DMS114 treated with DMSO at 0.1 percent for 48 hours (cell line): ENCODE results near the gene DOCK7.
"Not testable (repeated sequence)": the region's sequence is repeated elsewhere in the genome, so short reads cannot be mapped to it uniquely, and the experiment has no call there.

ENCODE experiments used
- DNase-seq: peaks from one replicate; lab custom pipeline; 2025; ENCODE audit not compliant: unreplicated experiment; lab: John Stamatoyannopoulos, UW

Gene DOCK7

DNA sequence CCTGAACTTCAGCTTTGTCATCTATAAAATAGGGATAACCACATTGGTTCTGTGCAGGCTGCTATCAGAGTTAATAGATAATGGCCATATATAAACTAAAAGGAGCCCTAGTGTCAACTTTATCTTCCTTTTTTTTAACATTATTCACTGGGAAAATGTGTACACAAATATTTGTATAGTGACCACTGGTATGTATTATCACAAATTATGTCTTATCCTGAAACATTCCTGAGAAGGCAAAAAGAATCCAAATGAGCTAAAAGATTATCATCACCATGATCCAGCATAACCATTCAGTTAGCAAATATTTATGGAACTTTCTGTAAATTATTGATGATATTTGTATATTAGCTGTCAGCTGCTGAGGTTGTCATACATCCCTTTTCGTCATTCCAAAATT is 74.3 kb downstream of the DOCK7 start:
- DNase-seq: no peak

GRCh38 chr1:62613325-62613727 is 74.9 kb downstream of the DOCK7 start:
- no peak for DNase-seq

DNA sequence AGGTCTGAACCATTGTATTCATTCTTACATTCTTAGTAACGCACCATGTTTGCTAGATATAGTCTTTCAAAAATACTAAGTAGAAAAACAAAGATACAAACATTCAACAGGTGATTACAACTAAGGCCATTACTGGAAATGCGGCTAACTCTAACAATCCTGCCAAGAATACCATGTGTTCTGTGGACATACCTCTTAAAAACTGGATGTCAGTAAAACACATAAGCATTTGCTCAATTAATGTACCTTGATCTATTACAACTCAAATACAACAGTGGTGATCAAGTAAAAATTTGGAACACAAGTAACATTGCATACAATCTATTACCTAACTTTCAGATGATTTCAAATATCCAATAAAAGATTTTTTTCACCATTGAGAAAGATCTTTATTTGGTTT is 75.4 kb downstream of the DOCK7 start:
- no peak for DNase-seq

- DNase-seq: not testable (repeated sequence)
These were observed 77.6 kb downstream of the DOCK7 start for GRCh38 chr1:62610588-62610987.

DNA sequence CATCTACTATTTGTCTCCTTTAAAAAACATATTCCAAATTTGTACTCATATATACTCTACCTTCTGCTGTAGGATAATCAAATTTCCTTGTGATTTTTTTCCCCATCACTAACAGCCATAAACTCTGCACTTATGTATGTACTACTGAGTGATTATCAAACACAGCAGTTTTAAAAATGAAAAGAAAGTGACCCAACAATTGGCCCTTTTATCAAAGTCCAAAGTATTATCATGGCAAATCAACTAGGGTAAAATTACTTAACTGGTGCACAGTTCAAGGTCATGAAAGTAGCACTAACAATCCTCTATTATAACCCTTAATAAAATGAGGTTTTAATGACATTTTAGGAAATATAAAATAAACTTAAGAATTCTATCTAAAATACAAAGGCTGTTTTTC is 79.3 kb downstream of the DOCK7 start:
- DNase-seq: no peak

GRCh38 chr1:62601457-62601856 is 86.7 kb downstream of the DOCK7 start:
- no peak for DNase-seq

DNA sequence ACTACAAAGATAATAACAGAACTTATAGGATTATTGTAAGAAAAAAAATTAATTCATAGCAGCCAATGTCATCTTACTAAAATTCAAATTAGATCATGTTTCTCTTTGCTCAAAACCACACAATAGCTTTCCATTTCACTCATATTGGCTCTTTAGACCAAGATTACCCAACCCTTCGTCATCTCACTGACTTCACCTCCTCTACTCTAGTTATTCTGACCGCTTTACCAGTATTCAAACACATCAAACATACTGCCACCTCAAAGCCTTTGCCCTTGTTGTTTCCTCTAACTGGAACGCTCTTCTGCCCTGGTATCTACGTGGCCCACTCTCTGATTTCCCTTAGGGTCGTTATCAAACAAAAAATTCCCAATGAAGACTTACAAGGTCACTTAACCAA is 89.1 kb downstream of the DOCK7 start:
- DNase-seq: no peak

DNA sequence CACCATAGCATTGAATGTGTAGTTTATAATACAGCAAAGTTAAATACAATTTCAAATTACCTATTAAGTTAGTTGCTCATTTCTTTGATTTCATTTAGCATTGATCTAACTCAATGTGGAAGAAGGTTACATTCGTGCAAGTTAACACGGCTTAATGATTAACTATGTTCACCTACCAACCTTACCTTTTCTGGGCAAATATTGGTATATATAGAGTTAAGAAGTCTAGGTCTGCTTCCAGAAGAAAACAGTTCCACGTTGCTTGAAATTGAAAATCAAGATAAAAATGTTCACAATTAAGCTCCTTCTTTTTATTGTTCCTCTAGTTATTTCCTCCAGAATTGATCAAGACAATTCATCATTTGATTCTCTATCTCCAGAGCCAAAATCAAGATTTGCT is 90.9 kb downstream of the DOCK7 start, which contains the start of gene ANGPTL3:
Gene ANGPTL3 (plus strand): TSS at position 240 of the 400 bp plus-strand sequence. CDS start 47 bp downstream, at position 287.
- DNase-seq: no peak

GRCh38 chr1:62595647-62596046 is 92.5 kb downstream of the DOCK7 start:
- no peak for DNase-seq

DNA sequence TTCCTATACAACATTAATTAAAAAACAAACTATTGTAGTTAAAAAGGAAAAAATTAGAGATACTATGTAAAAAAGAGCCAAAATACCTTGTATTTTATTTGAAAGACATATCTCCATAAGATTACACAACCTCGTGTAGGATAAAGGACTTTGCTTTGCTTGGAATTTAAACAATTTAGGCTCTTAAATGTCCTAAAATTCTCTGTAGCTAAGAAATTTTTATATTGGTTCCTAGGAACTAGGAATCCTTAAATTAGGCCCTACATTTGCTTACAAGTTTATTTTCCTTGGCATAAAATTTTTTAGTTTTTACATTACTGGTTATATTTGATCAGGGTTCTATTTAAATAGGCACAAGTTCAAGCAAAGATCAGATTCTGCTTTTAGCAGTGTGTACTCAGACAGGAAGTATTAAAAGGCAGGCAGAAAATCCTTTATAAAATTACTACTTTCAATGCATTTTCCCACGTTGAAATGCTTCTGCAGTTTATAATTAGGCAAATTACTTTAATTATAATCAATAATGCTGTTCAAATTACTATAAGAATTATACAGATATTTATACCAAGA is 94.3 kb downstream of the DOCK7 start:
- no peak for DNase-seq

DNA sequence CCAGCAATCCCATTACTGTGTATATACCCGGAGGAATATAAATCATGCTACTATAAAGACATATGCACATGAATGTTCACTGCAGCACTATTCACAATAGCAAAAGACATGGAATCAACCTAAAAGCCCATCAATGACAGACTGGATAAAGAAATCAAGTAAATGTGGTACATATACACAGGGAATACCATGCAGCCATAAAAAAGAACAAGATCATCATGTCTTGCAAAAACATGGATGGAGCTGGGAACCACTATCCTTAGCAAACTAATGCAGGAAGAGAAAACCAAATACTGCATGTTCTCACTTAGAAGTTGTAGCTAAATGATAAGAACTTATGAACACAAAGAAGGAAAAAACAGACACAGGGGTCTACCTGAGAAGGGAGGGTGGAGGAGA is 97.2 kb downstream of the DOCK7 start:
- DNase-seq: no peak

DNA sequence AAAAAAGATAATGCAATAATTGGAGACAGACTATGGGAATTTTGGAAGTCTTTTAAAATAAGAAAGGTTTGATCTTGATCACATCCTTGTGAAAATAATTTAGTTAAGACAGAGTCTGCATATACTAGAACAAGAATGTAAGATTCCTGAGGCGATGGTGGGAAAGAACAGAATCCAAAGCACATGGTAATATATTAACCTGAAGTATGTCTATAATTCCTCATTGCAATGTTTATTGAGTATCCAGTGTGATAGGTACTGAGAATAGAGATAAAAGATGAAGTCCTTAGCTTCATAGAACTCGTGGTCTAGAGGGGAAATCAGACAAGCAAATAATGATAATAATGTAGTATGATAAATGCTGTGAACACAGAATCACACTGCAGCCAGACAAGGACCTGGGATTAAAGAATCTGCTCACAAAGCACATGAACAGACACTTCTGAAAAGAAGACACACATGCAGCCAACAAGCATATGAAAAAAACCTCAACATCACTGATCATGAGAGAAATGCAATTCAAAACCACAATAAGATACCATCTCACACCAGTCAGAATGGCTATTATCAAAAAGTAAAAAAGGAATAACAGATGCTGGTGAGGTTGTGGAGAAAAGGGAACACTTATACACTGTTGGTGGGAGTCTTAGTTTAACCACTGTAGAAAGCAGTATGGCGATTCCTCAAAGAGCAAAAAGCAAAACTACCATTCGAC is 97.8 kb downstream of the DOCK7 start:
- DNase-seq: no peak

DNA sequence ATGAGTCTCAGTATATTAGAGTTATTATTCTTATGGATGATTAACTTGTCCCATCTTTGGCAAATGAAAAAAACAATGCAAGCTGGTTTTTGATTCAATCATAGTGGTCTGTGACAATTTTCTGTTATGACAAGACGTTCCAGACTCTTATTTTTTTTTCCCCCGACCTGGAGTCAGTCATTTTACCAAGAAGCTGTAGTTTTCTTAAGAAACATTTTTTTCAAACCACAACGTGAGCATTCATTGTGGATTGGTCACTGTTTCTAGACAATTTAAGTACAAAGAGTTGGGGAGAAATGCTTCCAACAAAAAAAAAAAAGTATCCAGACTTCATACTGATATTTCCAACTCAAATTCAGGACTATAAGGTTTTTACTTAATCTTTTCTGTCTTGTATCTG is 98.9 kb downstream of the DOCK7 start:
- DNase-seq: no peak

DNA sequence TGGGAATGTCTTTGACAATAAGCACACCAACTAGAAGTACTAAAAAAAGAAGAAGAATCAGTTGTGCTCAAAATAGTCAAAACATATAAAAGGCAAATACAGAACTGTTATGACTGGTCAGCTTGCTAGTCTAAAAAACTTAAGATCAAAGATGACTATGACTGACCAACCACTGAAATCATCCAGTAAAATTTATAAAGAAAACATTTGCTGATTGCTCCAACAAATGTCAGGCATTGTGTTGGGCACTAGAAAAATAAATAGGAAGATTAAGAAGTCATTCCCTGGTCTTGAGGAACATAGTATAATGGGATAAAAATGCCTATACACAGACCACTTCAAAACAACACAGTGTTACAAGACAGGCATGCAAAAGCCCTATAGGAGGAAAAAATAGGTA is 100.2 kb downstream of the DOCK7 start:
- no peak for DNase-seq

- DNase-seq: no peak
These were observed 102.6 kb downstream of the DOCK7 start for GRCh38 chr1:62585469-62586155.

DNA sequence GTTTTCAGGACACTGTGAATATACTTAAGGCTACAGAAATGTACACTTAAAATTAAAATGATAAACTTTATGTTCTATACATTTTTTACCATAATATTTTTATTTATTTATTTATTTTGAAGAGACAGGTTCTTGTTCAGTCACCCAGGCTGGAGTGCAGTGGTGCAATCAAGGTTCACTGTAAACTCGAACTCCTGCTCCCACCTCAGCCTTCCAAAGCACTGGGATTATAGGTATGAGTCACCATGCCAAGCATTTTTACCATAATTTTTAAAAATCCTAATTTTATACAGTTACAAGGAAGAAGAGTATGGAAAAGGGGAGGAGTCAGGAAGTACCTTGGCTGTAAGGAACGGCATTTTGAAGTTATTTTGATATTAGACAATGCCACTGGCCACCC is 114.5 kb downstream of the DOCK7 start:
- DNase-seq: no peak

- no peak for DNase-seq
These were observed 115.7 kb downstream of the DOCK7 start for GRCh38 chr1:62572476-62572875.

DNA sequence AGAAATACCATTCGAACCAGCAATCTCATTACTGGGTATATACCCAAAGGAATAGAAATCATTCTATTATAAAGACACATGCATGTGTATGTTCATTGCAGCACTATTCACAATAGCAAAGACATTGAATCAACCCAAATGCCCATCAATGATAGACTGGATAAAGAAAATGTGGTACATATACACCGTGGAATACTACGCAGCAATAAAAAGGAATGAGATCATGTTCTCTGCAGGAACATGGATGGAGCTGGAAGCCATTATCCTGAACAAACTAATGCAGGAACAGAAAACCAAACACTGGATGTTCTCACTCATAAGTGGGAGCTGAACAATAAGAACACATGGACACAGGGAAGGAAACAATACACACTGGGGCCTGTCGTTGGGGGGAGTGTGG is 116.7 kb downstream of the DOCK7 start:
- DNase-seq: not testable (repeated sequence)

DNA sequence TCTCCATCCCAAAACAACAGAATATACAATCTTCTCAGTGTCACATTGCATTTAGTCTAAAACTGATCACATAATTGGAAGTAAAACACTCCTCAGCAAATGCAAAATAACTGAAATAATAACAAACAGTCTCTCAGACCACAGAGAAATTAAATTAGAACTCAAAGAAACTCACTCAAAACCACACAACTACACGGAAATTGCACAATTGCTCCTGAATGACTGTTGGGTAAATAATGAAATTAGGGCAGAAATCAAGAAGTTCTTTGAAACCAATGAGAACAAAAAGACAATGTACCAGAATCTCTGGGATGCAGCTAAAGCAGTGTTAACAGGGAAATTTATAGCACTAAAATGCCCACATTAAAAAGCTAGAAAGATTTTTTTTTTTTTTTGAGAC is 120.3 kb downstream of the DOCK7 start:
- not testable (repeated sequence) for DNase-seq

GRCh38 chr1:62567182-62567581 is 121.0 kb downstream of the DOCK7 start:
- not testable (repeated sequence) for DNase-seq

DNA sequence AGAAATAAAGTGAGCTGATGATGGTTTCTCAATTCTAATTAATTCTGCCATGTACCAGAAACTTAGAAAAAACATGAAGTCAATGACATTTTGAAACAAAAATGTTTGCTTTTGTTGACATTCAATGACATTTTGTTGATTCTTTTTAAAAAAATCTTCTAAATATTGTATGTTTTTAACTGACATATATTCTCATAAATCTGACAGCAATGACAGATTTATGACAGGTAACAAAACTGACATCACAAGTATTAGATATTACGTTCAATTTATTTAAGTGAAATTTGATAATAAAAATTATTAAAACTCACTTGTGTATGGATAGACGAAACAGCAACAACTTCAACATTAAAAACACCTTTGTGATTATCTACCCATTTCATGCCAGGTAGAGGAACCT is 126.9 kb downstream of the DOCK7 start:
- no peak for DNase-seq

DNA sequence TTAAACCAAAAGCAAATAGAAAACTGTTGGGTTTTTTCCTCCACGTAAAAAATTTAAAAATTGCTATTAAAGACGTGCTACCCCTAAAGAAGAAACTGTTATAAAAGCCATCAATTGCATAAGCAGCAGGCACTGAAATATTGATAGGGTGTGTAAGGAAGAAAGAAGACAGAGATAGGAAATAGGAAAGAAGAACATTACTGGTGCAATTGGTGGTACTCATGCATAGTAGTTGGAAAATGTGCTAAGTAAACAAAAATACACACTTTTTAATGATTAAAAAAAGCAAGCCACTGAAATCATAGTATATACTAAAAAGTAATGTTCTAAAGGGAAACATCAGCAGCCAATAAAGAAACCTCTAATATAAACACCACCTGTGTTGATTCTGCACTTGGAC is 143.6 kb downstream of the DOCK7 start:
- no peak for DNase-seq
